ENCODE measurements around the gene IDUA.

IDUA gene

GRCh38 chr4:996030-996996, 9.5 kb downstream of the IDUA start:
- Histone ChIP-seq H2AFZ (ENCODE audit: low read length) (no peak overlapping the region), H3K4me3 (ENCODE audit: low read length) (no peak overlapping the region), H3K9ac (ENCODE audit: low read length) (no peak overlapping the region), H3K36me3 (replicated peaks; ENCODE audit: insufficient read depth, low read length) (no peaks in the 10 kb centered on the region), H3K27ac (ENCODE audit: low read length) (no peak overlapping the region), H3K4me1 (ENCODE audit: low read length) (no peaks in the 10 kb centered on the region), H3K4me2 (ENCODE audit: low read depth, low read length) (no peak overlapping the region), H3F3A (ENCODE audit: insufficient read depth, low read length) (no peaks in the 10 kb centered on the region), H3K9me3 (replicated peaks; ENCODE audit: insufficient read depth, low read length) (no peaks in the 10 kb centered on the region), H3K9me2 (replicated peaks; ENCODE audit: insufficient read depth, low read length) (no peaks in the 10 kb centered on the region), H3K27me3 (replicated peaks; ENCODE audit: insufficient read depth, low read length) (no peaks in the 10 kb centered on the region), H3K79me2 (ENCODE audit: low read length) (no peaks in the 10 kb centered on the region), H4K20me1 (ENCODE audit: insufficient read depth, low read length) (no peaks in the 10 kb centered on the region)
- no peak for TF ChIP-seq EZH2 (optimal IDR thresholded peaks at IDR 0.05; ENCODE audit: low read depth, low read length)
- no peak for TF ChIP-seq EZH2phosphoT487 (IDR thresholded peaks at IDR 0.05; ENCODE audit: low read length)
- TF ChIP-seq, protein P1, sequence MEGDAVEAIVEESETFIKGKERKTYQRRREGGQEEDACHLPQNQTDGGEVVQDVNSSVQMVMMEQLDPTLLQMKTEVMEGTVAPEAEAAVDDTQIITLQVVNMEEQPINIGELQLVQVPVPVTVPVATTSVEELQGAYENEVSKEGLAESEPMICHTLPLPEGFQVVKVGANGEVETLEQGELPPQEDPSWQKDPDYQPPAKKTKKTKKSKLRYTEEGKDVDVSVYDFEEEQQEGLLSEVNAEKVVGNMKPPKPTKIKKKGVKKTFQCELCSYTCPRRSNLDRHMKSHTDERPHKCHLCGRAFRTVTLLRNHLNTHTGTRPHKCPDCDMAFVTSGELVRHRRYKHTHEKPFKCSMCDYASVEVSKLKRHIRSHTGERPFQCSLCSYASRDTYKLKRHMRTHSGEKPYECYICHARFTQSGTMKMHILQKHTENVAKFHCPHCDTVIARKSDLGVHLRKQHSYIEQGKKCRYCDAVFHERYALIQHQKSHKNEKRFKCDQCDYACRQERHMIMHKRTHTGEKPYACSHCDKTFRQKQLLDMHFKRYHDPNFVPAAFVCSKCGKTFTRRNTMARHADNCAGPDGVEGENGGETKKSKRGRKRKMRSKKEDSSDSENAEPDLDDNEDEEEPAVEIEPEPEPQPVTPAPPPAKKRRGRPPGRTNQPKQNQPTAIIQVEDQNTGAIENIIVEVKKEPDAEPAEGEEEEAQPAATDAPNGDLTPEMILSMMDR (IDR thresholded peaks at IDR 0.05; ENCODE audit: low read length), result no peak
- DNase-seq, result no peak

GRCh38 chr4:996997-997374, 10.1 kb downstream of the IDUA start:
- H3K4me2 ChIP-seq (ENCODE audit: low read depth, low read length), result no peak overlapping the region
- H3K36me3 ChIP-seq (replicated peaks; ENCODE audit: insufficient read depth, low read length), result no peaks in the 10 kb centered on the region
- no peaks in the 10 kb centered on the region for H3K79me2 ChIP-seq (ENCODE audit: low read length)
- no peaks in the 10 kb centered on the region for H4K20me1 ChIP-seq (ENCODE audit: insufficient read depth, low read length)
- TF ChIP-seq EZH2phosphoT487 (IDR thresholded peaks at IDR 0.05; ENCODE audit: low read length) (no peak), EZH2 (optimal IDR thresholded peaks at IDR 0.05; ENCODE audit: low read depth, low read length) (no peak)
- TF ChIP-seq, protein P1 (IDR thresholded peaks at IDR 0.05; ENCODE audit: low read length), result no peak
- no peaks in the 10 kb centered on the region for H3K9me3 ChIP-seq (replicated peaks; ENCODE audit: insufficient read depth, low read length)
- no peaks in the 10 kb centered on the region for H3F3A ChIP-seq (ENCODE audit: insufficient read depth, low read length)
- H3K27me3 ChIP-seq (replicated peaks; ENCODE audit: insufficient read depth, low read length), result no peaks in the 10 kb centered on the region
- no peak overlapping the region for H3K9ac ChIP-seq (ENCODE audit: low read length)
- no peak overlapping the region for H3K27ac ChIP-seq (ENCODE audit: low read length)
- H2AFZ ChIP-seq (ENCODE audit: low read length), result no peak overlapping the region
- DNase-seq, result no peak
- no peak overlapping the region for H3K4me3 ChIP-seq (ENCODE audit: low read length)
- no peaks in the 10 kb centered on the region for H3K4me1 ChIP-seq (ENCODE audit: low read length)
- H3K9me2 ChIP-seq (replicated peaks; ENCODE audit: insufficient read depth, low read length), result no peaks in the 10 kb centered on the region

DNA sequence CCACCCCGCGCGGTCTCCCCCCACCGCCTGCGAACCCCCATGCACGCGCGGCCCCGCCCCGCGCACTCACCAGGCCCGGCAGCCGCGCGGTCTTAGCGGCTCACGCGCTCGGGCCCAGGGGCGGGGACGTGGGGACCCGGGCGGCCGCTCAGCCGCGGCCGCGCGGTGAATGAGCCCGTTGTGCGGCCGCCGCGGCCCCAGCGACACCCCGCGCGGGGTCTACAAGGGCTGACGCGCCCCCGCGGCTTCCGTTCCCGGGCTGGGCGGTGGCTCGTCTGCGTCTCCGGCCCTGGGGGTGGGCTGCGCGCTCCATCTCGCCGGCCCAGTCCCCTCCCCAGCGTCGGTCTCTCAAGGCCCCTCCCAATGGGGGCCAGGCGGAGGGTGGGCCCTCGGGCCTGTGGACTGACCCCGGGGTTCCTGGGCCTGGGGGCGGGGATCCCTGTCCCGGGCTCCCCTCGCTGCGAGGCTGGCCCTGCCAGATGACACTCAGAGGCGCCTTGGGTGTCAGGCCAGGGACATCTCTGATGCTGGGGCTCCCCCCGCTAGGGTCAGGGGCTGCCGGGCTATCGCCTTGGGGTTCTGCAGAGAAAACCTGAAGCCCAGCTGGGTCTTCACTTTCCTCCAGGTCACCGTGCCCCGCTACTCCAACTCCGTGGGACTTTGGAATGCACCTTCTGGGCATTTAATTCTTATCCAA, 10.7 kb downstream of the IDUA start:
- H2AFZ ChIP-seq (ENCODE audit: low read length), result no peak overlapping the region
- no peaks in the 10 kb centered on the region for H3K36me3 ChIP-seq (replicated peaks; ENCODE audit: insufficient read depth, low read length)
- no peak overlapping the region for H3K27ac ChIP-seq (ENCODE audit: low read length)
- H3K4me2 ChIP-seq (ENCODE audit: low read depth, low read length), result no peak overlapping the region
- H3K4me1 ChIP-seq (ENCODE audit: low read length), result no peaks in the 10 kb centered on the region
- H3F3A ChIP-seq (ENCODE audit: insufficient read depth, low read length), result no peaks in the 10 kb centered on the region
- no peak overlapping the region for H3K9ac ChIP-seq (ENCODE audit: low read length)
- H3K9me2 ChIP-seq (replicated peaks; ENCODE audit: insufficient read depth, low read length), result no peaks in the 10 kb centered on the region
- H3K4me3 ChIP-seq (ENCODE audit: low read length), result no peak overlapping the region
- TF ChIP-seq, protein P1 (IDR thresholded peaks at IDR 0.05; ENCODE audit: low read length), result no peak
- TF ChIP-seq EZH2 (optimal IDR thresholded peaks at IDR 0.05; ENCODE audit: low read depth, low read length) (no peak), EZH2phosphoT487 (IDR thresholded peaks at IDR 0.05; ENCODE audit: low read length) (no peak)
- no peaks in the 10 kb centered on the region for H3K27me3 ChIP-seq (replicated peaks; ENCODE audit: insufficient read depth, low read length)
- DNase-seq, result no peak
- no peaks in the 10 kb centered on the region for H3K9me3 ChIP-seq (replicated peaks; ENCODE audit: insufficient read depth, low read length)
- H4K20me1 ChIP-seq (ENCODE audit: insufficient read depth, low read length), result no peaks in the 10 kb centered on the region
- no peaks in the 10 kb centered on the region for H3K79me2 ChIP-seq (ENCODE audit: low read length)
